NAMALWA (cell line): ENCODE data around the gene MAMDC4.
"Not testable (repeated sequence)": the region's sequence is repeated elsewhere in the genome, so short reads cannot be mapped to it uniquely, and the experiment has no call there.

Source experiments
- DNase-seq: peaks from one replicate; pipeline ENCODE4 v3.0.0-alpha.2; 2015; ENCODE audit warnings: low spot score

The MAMDC4 gene

GRCh38 chr9:136825295-136826187 lies 26.6 kb upstream of the MAMDC4 start:
- DNase-seq: no peak

- DNase-seq: no peak
These were observed 26.0 kb upstream of the MAMDC4 start for GRCh38 chr9:136826188-136826541.

- DNase-seq: no peak
These were observed 25.2 kb upstream of the MAMDC4 start for GRCh38 chr9:136826703-136827582.

- DNase-seq: no peak
These were observed 24.2 kb upstream of the MAMDC4 start for GRCh38 chr9:136827794-136828473.

GRCh38 chr9:136828474-136829140 lies 23.5 kb upstream of the MAMDC4 start:
- no peak for DNase-seq

GRCh38 chr9:136829412-136829811 lies 22.7 kb upstream of the MAMDC4 start:
- no peak for DNase-seq

GRCh38 chr9:136829981-136830885 lies 21.9 kb upstream of the MAMDC4 start:
- DNase-seq: no peak

GRCh38 chr9:136831002-136831719 lies 21.0 kb upstream of the MAMDC4 start:
- no peak for DNase-seq

- no peak for DNase-seq
These were observed 20.4 kb upstream of the MAMDC4 start for GRCh38 chr9:136831720-136832104.

- DNase-seq: no peak
These were observed 19.6 kb upstream of the MAMDC4 start for GRCh38 chr9:136832581-136832980.

GRCh38 chr9:136833381-136834048 lies 18.6 kb upstream of the MAMDC4 start:
- DNase-seq: not testable (repeated sequence)

GRCh38 chr9:136835162-136835931 lies 16.8 kb upstream of the MAMDC4 start:
- DNase-seq: no peak

GRCh38 chr9:136835932-136836904 lies 15.9 kb upstream of the MAMDC4 start:
- no peak for DNase-seq

GRCh38 chr9:136837146-136837855 lies 14.8 kb upstream of the MAMDC4 start:
- no peak for DNase-seq

- not testable (repeated sequence) for DNase-seq
These were observed 14.3 kb upstream of the MAMDC4 start for GRCh38 chr9:136837856-136838277.

- no peak for DNase-seq
These were observed 13.6 kb upstream of the MAMDC4 start for GRCh38 chr9:136838314-136839228.
